ENCODE results near the gene CPPED1.

The CPPED1 gene

GRCh38 chr16:12661656-12662172 is 142.0 kb downstream of the CPPED1 start:
- ATAC-seq (ENCODE audit: low read depth), result peak; percentile 52; the same call in 1 of the 3 replicates
- no peak for DNase-seq (ENCODE audit: low spot score)
- no peaks in the 10 kb centered on the region for H3K36me3 ChIP-seq (ENCODE audit: low read depth)
- TF ChIP-seq CTCF (IDR thresholded peaks at IDR 0.05; ENCODE audit: poor library complexity, severe bottlenecking), result no peak
- H3K9me3 ChIP-seq (ENCODE audit: severe bottlenecking), result peaks cover 3% of the 10 kb centered on the region
- H3K27me3 ChIP-seq (ENCODE audit: insufficient read depth, poor library complexity, severe bottlenecking), result no peaks in the 10 kb centered on the region
- H3K4me1 ChIP-seq (ENCODE audit: insufficient read depth, poor library complexity, severe bottlenecking), result no peaks in the 10 kb centered on the region
- no peak overlapping the region for H3K27ac ChIP-seq (ENCODE audit: poor library complexity, severe bottlenecking)
- H3K4me3 ChIP-seq (ENCODE audit: severe bottlenecking), result no peak overlapping the region

DNA sequence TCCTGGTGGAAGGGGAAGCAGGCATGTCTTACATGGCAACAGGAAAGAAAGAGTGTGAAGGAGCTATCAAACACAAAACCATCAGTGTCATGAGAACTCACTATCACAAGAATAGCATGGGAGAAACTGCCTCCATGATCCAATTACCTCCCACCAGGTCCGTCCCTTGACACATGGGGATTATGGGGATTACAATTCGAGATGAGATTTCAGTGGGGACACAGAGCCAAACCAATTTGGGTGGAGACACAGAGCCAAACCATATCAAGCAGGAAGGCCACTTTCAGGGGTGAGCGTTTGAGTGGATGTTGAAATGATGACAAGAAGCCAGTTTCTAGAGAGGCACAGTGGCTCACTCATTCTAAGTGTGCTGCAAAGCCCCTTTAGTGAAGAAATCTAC is 143.8 kb downstream of the CPPED1 start:
- H3K27ac ChIP-seq (ENCODE audit: poor library complexity, severe bottlenecking), result no peak overlapping the region
- ATAC-seq (ENCODE audit: low read depth) (no peak), DNase-seq (ENCODE audit: low spot score) (no peak)
- H3K9me3 ChIP-seq (ENCODE audit: severe bottlenecking), result peaks cover 3% of the 10 kb centered on the region
- no peaks in the 10 kb centered on the region for H3K4me1 ChIP-seq (ENCODE audit: insufficient read depth, poor library complexity, severe bottlenecking)
- H3K36me3 ChIP-seq (ENCODE audit: low read depth), result no peaks in the 10 kb centered on the region
- no peak for TF ChIP-seq CTCF (IDR thresholded peaks at IDR 0.05; ENCODE audit: poor library complexity, severe bottlenecking)
- H3K27me3 ChIP-seq (ENCODE audit: insufficient read depth, poor library complexity, severe bottlenecking), result no peaks in the 10 kb centered on the region
- no peak overlapping the region for H3K4me3 ChIP-seq (ENCODE audit: severe bottlenecking)

DNA sequence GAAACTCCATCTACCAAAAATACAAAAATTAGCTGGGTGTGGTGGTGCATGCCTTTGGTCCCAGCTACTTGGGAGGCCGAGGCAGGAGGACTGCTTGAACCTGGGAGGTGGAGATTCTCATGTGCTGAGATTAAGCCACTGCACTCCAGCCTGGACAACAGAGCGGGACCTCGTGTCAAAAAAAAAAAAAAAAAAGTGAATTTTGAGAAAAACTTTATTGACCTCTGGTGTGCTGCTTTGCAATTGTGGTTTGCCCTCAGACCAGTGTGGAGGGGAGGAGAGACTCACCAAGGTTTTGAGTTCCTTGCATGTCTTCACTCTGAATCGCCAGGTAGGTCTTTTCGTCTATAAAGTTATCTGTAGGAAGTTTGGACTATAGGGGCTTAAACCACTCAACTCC is 145.2 kb downstream of the CPPED1 start:
- H3K9me3 ChIP-seq (ENCODE audit: severe bottlenecking), result peaks cover 3% of the 10 kb centered on the region
- no peaks in the 10 kb centered on the region for H3K27me3 ChIP-seq (ENCODE audit: insufficient read depth, poor library complexity, severe bottlenecking)
- no peak for TF ChIP-seq CTCF (IDR thresholded peaks at IDR 0.05; ENCODE audit: poor library complexity, severe bottlenecking)
- no peaks in the 10 kb centered on the region for H3K36me3 ChIP-seq (ENCODE audit: low read depth)
- no peaks in the 10 kb centered on the region for H3K4me1 ChIP-seq (ENCODE audit: insufficient read depth, poor library complexity, severe bottlenecking)
- ATAC-seq (ENCODE audit: low read depth) (no peak), DNase-seq (ENCODE audit: low spot score) (no peak)
- no peak overlapping the region for H3K27ac ChIP-seq (ENCODE audit: poor library complexity, severe bottlenecking)
- H3K4me3 ChIP-seq (ENCODE audit: severe bottlenecking), result no peak overlapping the region

DNA sequence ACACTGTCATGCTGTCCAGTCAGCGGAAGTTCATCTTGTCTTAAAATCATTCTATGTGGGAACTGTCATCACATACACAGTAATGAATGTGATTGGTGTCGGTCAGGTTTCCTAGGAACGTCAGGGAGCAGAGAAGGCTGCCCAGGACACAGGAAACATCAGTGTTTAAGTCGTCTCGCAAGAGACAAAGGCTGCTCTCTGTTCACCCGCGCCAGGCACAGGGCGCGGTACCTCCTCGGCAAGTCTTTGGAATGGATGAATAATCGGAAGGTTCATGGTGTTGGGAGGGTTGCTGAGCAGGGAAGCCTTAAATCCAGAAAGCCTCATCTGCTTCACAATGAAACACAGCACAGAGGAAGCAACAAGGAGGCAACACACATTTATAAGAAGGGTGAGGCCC is 148.2 kb downstream of the CPPED1 start:
- ATAC-seq (ENCODE audit: low read depth), result no peak
- Histone ChIP-seq H3K4me3 (ENCODE audit: severe bottlenecking) (no peak overlapping the region), H3K4me1 (ENCODE audit: insufficient read depth, poor library complexity, severe bottlenecking) (no peaks in the 10 kb centered on the region), H3K27me3 (ENCODE audit: insufficient read depth, poor library complexity, severe bottlenecking) (no peaks in the 10 kb centered on the region), H3K36me3 (ENCODE audit: low read depth) (no peaks in the 10 kb centered on the region), H3K9me3 (ENCODE audit: severe bottlenecking) (peaks cover 3% of the 10 kb centered on the region), H3K27ac (ENCODE audit: poor library complexity, severe bottlenecking) (no peak overlapping the region)
- no peak for DNase-seq (ENCODE audit: low spot score)
- TF ChIP-seq CTCF (IDR thresholded peaks at IDR 0.05; ENCODE audit: poor library complexity, severe bottlenecking), result no peak

DNA sequence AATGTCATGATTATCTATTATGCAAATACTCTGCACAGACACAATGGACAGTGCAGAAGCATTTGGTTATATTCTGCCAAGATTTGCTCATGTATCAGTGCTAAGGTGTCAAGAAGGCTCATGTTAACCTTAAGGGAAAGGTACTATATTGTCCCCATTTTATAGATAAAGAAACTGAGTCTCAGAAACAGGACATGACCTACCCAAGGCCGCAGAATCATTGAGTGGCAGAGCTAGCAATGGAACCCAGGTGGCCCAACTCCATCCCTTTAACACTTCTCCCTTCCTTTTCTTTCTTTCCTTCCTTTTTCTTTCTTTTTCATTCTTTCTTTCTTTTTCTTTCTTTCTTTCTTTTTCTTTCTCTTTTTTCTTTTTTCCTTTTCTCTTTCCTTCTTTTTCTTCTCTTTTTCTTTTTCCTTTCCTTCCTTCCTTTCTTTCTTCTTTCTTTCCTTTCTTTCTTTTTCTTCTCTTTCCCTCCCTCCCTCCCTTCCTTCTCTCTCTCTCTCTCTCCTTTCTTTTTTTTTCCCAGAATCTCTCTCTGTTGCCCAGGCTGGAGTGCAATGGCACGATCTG is 149.8 kb downstream of the CPPED1 start:
- no peak overlapping the region for H3K27ac ChIP-seq (ENCODE audit: poor library complexity, severe bottlenecking)
- DNase-seq (ENCODE audit: low spot score) (no peak), ATAC-seq (ENCODE audit: low read depth) (no peak)
- no peak for TF ChIP-seq CTCF (IDR thresholded peaks at IDR 0.05; ENCODE audit: poor library complexity, severe bottlenecking)
- no peaks in the 10 kb centered on the region for H3K36me3 ChIP-seq (ENCODE audit: low read depth)
- H3K4me3 ChIP-seq (ENCODE audit: severe bottlenecking), result no peak overlapping the region
- peaks cover 6% of the 10 kb centered on the region for H3K9me3 ChIP-seq (ENCODE audit: severe bottlenecking)
- H3K4me1 ChIP-seq (ENCODE audit: insufficient read depth, poor library complexity, severe bottlenecking), result no peaks in the 10 kb centered on the region
- no peaks in the 10 kb centered on the region for H3K27me3 ChIP-seq (ENCODE audit: insufficient read depth, poor library complexity, severe bottlenecking)

Data from RWPE2 (cell line).